Stimulated activated CD4-positive, alpha-beta T cell treated with anti-CD3 and anti-CD28 coated beads, Interleukin-4, amount 100 ng/mL, for 48 hours (primary cell): ENCODE data around the gene DTHD1.

Source experiments
- DNase-seq, 2 donors: peaks; one replicate each; pipeline ENCODE4 v3.0.0-alpha.2; 2020; ENCODE audit warnings: low read depth in 2 of 2

DTHD1 gene

GRCh38 chr4:36343501-36344175, 62.2 kb downstream of the DTHD1 start:
- DNase-seq = no peak

DNA sequence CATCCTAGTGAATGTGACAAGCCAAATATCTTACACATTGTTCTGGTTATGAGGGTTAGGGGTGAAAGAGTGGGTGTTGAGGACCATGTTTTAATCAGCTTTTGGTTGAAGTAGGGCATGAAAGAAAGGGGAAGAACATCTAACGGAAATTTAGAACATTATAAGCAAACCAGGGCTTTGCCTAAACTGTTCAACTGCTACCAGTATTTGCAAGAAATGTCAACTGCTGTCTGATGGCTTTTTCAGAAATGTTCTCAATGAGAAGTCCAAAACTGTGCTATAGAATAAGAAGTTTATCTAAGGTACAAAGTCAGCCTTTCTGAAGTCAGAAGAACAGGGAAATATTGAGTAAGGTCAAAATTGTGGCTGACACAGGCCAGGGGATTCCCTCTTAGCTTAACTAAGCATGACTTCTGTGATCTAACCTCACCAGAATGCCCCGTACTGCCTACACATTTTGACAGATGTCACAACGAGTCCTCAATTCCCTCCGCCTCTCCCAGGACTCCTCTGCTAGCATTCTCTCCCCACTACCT, 67.1 kb downstream of the DTHD1 start:
- DNase-seq = peak; percentile 8 to 44

- DNase-seq = no peak
Observed at GRCh38 chr4:36349938-36350549, 68.6 kb downstream of the DTHD1 start.

GRCh38 chr4:36351082-36351666, 69.8 kb downstream of the DTHD1 start:
- peak; percentile 57 to 61 for DNase-seq

DNA sequence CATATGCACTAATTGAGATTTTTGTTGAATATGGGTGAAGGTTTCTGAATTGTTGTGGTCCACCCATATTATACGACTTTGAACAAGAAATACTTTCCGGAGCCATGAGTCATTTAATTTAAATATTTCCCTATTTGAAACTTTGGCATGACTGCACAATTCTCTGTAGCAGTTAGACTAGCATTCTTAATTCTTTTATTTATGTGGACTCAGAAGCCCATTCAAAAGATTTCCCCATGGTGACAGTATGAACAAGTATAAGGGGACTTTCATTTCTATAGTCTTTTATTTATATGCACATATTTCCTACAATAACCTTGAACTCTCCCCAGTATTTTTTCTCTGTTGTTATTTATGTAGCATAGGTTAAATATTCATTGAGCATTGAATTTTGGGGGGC, 72.6 kb downstream of the DTHD1 start:
- DNase-seq = no peak

DNA sequence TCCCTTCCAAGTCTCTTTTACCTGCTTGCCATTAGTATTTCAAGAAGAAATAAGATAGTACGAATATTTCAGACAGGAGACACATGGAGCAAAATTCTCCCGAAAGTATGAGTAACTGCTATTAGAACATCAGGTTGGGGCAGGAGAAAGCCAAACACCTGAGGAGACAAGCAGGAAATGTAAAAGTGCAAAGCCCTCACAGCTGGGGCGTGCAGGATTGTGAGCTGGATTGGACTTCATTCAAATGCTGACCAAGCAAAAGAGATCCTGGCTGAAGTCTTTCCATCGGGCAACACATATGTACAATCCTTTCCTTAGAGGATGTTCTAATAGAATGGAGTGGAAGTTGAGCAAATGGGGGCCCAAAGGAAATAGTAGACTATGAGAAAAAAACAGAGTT, 76.8 kb downstream of the DTHD1 start:
- no peak for DNase-seq

DNA sequence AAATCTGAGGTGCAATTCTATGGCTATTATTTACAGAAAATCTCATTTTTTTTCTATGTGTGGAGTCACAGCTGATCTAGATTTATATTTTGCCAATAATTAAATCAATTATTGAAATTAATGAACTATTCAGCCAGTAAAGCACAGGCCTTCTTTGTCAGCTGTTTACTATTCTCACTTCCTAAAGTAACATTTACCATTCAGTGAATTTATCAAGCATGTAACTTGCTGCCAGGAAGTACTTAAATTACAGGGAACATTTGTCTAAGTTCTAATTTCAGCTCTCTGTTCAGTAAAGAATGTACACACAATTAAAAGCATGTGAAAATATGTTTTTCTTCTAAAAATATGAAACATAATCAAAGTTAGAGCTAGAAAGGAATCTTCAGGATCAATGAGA, 79.3 kb downstream of the DTHD1 start:
- no peak for DNase-seq

- DNase-seq = no peak
Observed at GRCh38 chr4:36363024-36363423, 81.6 kb downstream of the DTHD1 start.

GRCh38 chr4:36374836-36375511, 93.6 kb downstream of the DTHD1 start:
- DNase-seq = no peak

DNA sequence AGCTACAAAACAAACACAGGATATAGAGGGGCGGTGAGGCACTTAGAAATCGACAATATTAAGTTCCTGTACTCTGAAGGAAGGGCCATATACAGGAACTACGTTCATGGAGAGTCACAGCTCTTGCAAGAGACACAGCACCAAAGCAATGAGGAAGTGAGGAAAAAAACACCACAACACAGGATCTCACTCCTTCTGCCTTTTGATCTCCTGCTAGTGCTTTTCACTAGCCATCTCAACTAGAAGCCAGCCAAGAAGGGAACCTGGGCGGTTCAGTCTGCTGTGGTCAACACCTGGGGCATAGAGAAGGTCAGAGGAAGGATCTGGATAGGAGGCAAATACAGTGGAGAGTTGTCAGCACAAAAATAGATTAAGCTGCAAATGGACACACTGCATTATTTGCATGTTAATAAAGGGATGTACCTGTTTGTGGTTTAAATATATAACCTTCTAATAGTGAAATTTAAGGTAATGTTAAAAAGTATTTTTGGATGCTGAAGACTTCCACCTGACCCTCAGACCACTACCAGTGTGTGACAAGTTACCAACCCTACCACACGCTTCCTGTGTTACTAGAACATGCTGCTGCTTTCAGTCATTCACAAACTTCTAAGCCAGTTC, 104.6 kb downstream of the DTHD1 start:
- DNase-seq = no peak

DNA sequence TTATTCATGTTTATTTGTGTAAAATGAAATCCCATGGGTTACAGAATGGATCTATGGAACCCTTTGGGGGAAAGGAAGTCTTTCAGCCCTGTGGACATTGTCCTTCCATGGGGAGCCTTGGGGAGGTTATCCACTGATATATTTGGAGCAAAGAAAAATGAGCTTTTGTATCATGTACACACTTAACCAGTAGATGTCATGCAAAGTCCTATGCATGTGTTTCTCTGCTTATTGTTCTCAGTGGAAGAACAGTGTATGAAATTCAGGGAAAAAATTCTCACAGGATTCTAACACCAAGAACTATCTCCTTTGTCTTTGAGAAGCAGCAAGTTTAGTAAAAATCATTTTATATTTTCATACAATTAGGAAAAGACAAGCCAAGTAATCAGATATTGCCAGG, 105.3 kb downstream of the DTHD1 start:
- DNase-seq = no peak

DNA sequence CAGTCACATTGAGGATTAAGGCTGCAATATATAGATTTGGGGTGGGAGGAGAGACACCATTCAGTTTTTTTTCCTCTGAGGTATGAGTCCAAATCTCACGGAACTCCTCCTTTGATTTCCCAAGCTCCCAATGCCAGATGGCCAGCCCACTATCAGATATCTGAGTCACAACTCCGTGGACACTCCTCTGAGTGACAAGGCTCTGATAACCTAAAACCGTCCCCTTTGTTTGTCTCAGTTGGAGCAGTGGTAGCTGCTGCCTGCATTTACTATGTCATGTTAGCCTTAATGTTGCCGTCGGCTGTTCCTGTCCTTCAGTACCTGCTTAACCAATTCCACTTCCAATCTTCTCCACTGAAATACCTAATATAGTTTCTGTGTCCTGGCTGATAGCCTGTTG, 107.3 kb downstream of the DTHD1 start:
- no peak for DNase-seq

GRCh38 chr4:36391411-36391810, 110.0 kb downstream of the DTHD1 start:
- DNase-seq = no peak

GRCh38 chr4:36392024-36392423, 110.6 kb downstream of the DTHD1 start:
- DNase-seq = no peak

DNA sequence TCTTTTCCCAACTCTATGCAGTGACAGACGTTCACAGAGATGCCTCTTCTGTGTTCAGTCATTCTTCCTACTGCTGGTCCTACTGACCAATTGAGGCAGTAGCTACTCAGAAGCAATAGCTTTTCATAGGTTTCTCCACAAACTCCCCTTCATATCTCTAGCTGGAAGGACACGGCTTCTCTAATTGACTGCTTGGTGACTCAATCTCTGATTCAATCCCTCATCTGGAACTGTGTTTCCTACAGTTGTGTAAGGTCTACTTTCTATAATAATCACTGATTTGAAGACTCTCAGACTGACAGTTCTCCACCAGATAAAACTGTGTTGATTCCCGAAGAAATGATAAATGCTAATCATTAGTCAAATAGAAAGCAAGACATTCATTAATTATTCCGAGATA, 111.5 kb downstream of the DTHD1 start:
- DNase-seq = no peak
